MM.1S (cell line): ENCODE results near the gene CLDN34.

Source experiments
- CTCF ChIP-seq: fragments of 300-600 bp; sonication (generic); IDR thresholded peaks from 2 replicates; pipeline ENCODE4 v1.5.1; 2016; ENCODE audit warnings: antibody characterized with exemption, low read length, mixed read lengths
- EZH2 ChIP-seq: fragments of 300-600 bp; sonication (generic); optimal IDR thresholded peaks from 2 replicates; pipeline ENCODE3; 2017; ENCODE audit warnings: low read depth, mild to moderate bottlenecking, antibody characterized with exemption, low read length, mixed read lengths

- TF ChIP-seq CTCF (no peak), EZH2 (no peak)
These were observed 30.4 kb downstream of the CLDN34 start for GRCh38 chrX:9997524-9997923.
